ENCODE data around the gene KCNK10. TPM values are rescaled to one million over a fixed set of nuclear protein-coding genes. Genes with fewer than 3 reads are reported as not detected.

The KCNK10 gene
- total RNA-seq, 1 donor = under 0.01 TPM

DNA sequence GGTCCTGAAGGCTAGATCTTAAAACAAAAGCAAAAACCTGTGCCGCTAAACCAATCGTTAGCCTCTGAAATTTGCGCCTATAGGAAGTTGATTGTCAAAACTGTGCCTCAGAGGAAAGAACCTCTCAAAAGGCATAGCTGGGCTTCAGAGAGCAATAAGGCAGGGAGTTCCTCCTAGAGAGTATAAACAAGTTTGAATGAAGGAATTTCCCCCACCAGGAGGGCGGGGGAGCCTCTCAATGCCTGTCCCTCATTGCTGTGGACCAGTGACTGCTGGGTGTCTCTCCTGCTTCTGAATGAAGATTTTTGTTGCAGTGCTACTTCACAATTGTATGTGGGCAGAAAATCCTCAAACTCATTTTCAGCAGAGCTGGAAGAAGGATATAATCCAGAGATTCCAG is 88.6 kb downstream of the KCNK10 start:
- Histone ChIP-seq H3K36me3 (ENCODE audit: insufficient read depth, low read length) (no peaks in the 10 kb centered on the region), H4K20me1 (ENCODE audit: insufficient read depth, low read length) (no peaks in the 10 kb centered on the region), H3K79me2 (ENCODE audit: insufficient read depth, low read length) (no peaks in the 10 kb centered on the region), H2AFZ (ENCODE audit: low read length) (no peak overlapping the region), H3K27ac (ENCODE audit: low read depth, low read length) (no peak overlapping the region), H3K4me3 (ENCODE audit: insufficient read depth, low read length) (no peak overlapping the region), H3K4me2 (ENCODE audit: insufficient read depth, low read length) (no peak overlapping the region), H3K9me3 (ENCODE audit: low read depth, low read length) (no peaks in the 10 kb centered on the region), H3K27me3 (ENCODE audit: insufficient read depth, low read length) (no peaks in the 10 kb centered on the region), H3K4me1 (ENCODE audit: insufficient read depth, low read length) (no peaks in the 10 kb centered on the region)
- DNase-seq (ENCODE audit: insufficient read length, low spot score, missing footprints) = no peak
- TF ChIP-seq, protein P1, sequence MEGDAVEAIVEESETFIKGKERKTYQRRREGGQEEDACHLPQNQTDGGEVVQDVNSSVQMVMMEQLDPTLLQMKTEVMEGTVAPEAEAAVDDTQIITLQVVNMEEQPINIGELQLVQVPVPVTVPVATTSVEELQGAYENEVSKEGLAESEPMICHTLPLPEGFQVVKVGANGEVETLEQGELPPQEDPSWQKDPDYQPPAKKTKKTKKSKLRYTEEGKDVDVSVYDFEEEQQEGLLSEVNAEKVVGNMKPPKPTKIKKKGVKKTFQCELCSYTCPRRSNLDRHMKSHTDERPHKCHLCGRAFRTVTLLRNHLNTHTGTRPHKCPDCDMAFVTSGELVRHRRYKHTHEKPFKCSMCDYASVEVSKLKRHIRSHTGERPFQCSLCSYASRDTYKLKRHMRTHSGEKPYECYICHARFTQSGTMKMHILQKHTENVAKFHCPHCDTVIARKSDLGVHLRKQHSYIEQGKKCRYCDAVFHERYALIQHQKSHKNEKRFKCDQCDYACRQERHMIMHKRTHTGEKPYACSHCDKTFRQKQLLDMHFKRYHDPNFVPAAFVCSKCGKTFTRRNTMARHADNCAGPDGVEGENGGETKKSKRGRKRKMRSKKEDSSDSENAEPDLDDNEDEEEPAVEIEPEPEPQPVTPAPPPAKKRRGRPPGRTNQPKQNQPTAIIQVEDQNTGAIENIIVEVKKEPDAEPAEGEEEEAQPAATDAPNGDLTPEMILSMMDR (IDR thresholded peaks at IDR 0.05; ENCODE audit: extremely low read depth, low read depth, low read length) = no peak

DNA sequence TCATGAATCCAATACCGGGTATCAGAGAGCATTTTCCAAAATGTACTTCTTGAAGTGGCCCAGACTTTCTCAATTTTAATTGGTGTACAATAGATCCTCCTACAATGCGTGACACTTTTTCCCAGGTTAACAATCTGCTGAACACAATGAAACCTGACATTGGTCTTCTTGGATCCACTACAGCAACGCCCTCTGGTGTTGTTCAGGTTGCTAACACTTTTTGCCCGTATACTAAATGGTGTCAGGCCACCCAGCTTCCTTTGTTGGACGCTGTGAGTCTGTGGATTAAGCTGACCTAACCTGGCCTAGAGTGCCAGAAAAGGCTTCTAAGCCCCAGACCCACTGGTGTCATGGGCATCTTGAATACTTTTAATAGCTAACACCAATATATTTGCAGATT is 89.2 kb downstream of the KCNK10 start:
- no peaks in the 10 kb centered on the region for H3K9me3 ChIP-seq (ENCODE audit: low read depth, low read length)
- DNase-seq (ENCODE audit: insufficient read length, low spot score, missing footprints) = no peak
- H3K4me1 ChIP-seq (ENCODE audit: insufficient read depth, low read length) = no peaks in the 10 kb centered on the region
- no peaks in the 10 kb centered on the region for H3K27me3 ChIP-seq (ENCODE audit: insufficient read depth, low read length)
- H3K4me3 ChIP-seq (ENCODE audit: insufficient read depth, low read length) = no peak overlapping the region
- H2AFZ ChIP-seq (ENCODE audit: low read length) = no peak overlapping the region
- H4K20me1 ChIP-seq (ENCODE audit: insufficient read depth, low read length) = no peaks in the 10 kb centered on the region
- H3K36me3 ChIP-seq (ENCODE audit: insufficient read depth, low read length) = no peaks in the 10 kb centered on the region
- no peaks in the 10 kb centered on the region for H3K79me2 ChIP-seq (ENCODE audit: insufficient read depth, low read length)
- TF ChIP-seq, protein P1 (IDR thresholded peaks at IDR 0.05; ENCODE audit: extremely low read depth, low read depth, low read length) = no peak
- H3K4me2 ChIP-seq (ENCODE audit: insufficient read depth, low read length) = no peak overlapping the region
- no peak overlapping the region for H3K27ac ChIP-seq (ENCODE audit: low read depth, low read length)

DNA sequence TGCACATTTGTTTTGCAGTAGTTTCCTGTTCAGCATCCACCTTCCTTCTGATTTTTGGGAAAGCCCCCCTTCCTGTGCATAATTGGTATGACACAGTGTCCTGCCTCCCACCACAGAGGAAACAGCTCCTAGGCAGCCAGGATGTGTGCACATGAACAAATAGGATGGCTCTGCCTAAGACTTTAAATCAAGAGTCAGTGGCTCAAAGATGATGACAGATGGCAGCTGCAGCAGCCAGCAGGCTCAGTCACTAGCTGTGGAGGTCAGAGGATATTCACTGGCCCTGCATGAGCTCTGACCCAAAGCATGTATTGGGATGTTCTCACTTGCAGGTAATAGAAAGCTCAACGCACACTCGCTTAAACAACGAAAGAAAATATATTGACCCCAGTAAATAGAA is 90.3 kb downstream of the KCNK10 start:
- TF ChIP-seq, protein P1 (IDR thresholded peaks at IDR 0.05; ENCODE audit: extremely low read depth, low read depth, low read length) = no peak
- no peak overlapping the region for H3K4me3 ChIP-seq (ENCODE audit: insufficient read depth, low read length)

DNA sequence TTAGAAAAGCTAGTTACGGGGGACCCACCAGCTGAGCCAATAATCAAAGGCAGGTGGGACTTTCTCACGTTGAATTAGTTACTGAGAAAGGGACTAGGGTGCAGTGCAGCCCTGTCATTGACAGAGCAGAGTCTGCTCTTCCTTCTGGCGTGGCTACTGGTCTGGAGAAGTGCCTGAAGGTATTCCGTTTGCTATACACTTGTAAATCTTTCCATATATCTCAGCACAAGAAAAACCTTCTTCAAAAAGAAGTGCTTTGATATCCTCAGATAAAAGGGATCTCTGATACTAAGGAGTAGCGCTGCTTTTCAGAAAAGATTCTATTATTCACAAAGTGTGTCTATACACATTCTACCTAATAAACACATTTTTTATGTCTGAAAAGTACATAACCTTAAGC is 91.5 kb downstream of the KCNK10 start:
- Histone ChIP-seq H3K79me2 (ENCODE audit: insufficient read depth, low read length) (no peaks in the 10 kb centered on the region), H3K4me1 (ENCODE audit: insufficient read depth, low read length) (no peaks in the 10 kb centered on the region), H3K9me3 (ENCODE audit: low read depth, low read length) (no peaks in the 10 kb centered on the region), H3K36me3 (ENCODE audit: insufficient read depth, low read length) (no peaks in the 10 kb centered on the region), H3K4me2 (ENCODE audit: insufficient read depth, low read length) (no peak overlapping the region), H2AFZ (ENCODE audit: low read length) (no peak overlapping the region), H3K27me3 (ENCODE audit: insufficient read depth, low read length) (no peaks in the 10 kb centered on the region), H4K20me1 (ENCODE audit: insufficient read depth, low read length) (no peaks in the 10 kb centered on the region), H3K4me3 (ENCODE audit: insufficient read depth, low read length) (no peak overlapping the region), H3K27ac (ENCODE audit: low read depth, low read length) (no peak overlapping the region)
- TF ChIP-seq, protein P1 (IDR thresholded peaks at IDR 0.05; ENCODE audit: extremely low read depth, low read depth, low read length) = no peak
- DNase-seq (ENCODE audit: insufficient read length, low spot score, missing footprints) = no peak

More for the DNA sequence above, 90.3 kb downstream of the KCNK10 start:
- Histone ChIP-seq H3K27me3 (ENCODE audit: insufficient read depth, low read length) (no peaks in the 10 kb centered on the region), H3K9me3 (ENCODE audit: low read depth, low read length) (no peaks in the 10 kb centered on the region), H3K79me2 (ENCODE audit: insufficient read depth, low read length) (no peaks in the 10 kb centered on the region), H3K4me1 (ENCODE audit: insufficient read depth, low read length) (no peaks in the 10 kb centered on the region), H4K20me1 (ENCODE audit: insufficient read depth, low read length) (no peaks in the 10 kb centered on the region), H3K36me3 (ENCODE audit: insufficient read depth, low read length) (no peaks in the 10 kb centered on the region), H3K27ac (ENCODE audit: low read depth, low read length) (no peak overlapping the region), H3K4me2 (ENCODE audit: insufficient read depth, low read length) (no peak overlapping the region), H2AFZ (ENCODE audit: low read length) (no peak overlapping the region)
- DNase-seq (ENCODE audit: insufficient read length, low spot score, missing footprints) = no peak
